ENCODE data around the gene TSPEAR. TPM values are rescaled to one million over a fixed set of nuclear protein-coding genes. Genes with fewer than 3 reads are reported as not detected.
"Not testable (repeated sequence)": the region's sequence is repeated elsewhere in the genome, so short reads cannot be mapped to it uniquely, and the experiment has no call there.

TSPEAR gene
- total RNA-seq, 1 donor, result not detected

GRCh38 chr21:44558695-44559094, 152.7 kb downstream of the TSPEAR start, which contains the start of gene KRTAP10-3:
Gene KRTAP10-3 (minus strand): TSS chr21:44558795. CDS start chr21:44558715, 80 bp downstream.
- Histone ChIP-seq H3K4me3 (ENCODE audit: low read length) (no peak within 1 kb of the TSS), H3K27me3 (ENCODE audit: insufficient read depth, low read length) (no peaks in the 10 kb centered on the region), H3K4me1 (ENCODE audit: insufficient read depth, low read length) (no peaks in the 10 kb centered on the region), H3K9me3 (ENCODE audit: low read depth, low read length) (peaks cover 5% of the 10 kb centered on the region)

GRCh38 chr21:44558329-44558675, 153.1 kb downstream of the TSPEAR start:
- H3K4me1 ChIP-seq (ENCODE audit: insufficient read depth, low read length); H3K27me3 ChIP-seq (ENCODE audit: insufficient read depth, low read length); H3K4me3 ChIP-seq (ENCODE audit: low read length); H3K9me3 ChIP-seq (ENCODE audit: low read depth, low read length): not testable (repeated sequence)

DNA sequence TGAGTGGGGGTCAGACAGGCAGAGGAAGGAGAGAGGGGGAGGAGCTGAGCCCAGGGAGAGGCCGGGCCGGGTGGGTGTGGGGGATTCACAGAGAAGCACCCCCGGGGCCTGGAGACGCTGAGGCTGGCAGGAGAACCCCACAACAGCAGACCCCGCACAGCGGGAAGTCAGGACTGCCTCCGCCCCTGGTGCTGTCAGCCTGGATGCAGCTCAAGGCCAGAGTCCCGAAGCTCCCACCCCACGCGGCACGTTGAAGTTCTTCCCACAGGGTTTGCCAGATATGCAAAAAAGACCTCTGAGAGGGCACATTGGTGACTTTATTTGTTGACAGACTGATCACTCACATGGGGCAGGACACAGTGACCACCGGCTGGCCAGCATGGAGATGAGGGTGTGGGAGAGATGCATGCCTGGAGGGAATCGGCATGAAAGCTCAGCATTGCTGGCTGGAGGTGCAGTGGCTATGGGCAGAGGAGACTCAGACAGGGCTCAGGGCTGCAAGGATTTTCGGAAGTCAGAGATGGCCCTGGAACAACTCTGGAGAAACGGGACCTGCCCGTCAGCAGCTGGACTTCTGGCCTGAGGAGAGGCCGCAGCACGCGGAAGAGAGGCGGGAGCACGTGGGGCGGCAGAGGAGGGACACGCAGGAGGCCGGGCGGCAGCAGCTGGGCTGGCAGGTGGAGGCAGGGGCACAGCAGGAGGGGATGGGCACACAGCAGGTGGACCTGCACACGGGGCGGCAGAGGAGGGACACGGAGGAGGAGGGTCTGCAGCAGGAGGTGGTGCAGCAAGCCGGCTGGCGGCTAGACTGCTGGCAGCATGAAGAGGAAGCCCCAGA, 153.7 kb downstream of the TSPEAR start:
- Histone ChIP-seq H3K4me3 (ENCODE audit: low read length) (no peak overlapping the region), H3K4me1 (ENCODE audit: insufficient read depth, low read length) (no peaks in the 10 kb centered on the region), H3K27me3 (ENCODE audit: insufficient read depth, low read length) (no peaks in the 10 kb centered on the region), H3K9me3 (ENCODE audit: low read depth, low read length) (peaks cover 4% of the 10 kb centered on the region)

DNA sequence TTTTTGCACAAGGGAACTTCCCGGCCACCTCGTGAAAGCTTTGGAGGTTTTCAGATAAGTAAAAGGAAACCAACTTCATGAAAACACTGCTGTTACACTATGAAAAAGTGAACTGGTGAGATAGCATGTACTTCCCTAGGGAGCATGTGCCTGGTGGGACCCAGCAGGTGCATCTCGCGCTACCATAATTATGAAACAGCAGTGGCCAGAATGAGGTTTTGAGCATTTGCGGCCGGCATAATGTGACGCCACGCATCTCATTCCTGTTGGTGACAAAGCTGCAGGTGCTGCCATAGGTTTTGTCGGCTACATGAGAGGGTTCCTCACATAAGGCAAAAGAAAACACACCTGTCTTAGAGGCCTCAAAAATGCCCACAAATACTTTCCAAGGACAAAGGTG, 154.5 kb downstream of the TSPEAR start:
- no peaks in the 10 kb centered on the region for H3K27me3 ChIP-seq (ENCODE audit: insufficient read depth, low read length)
- H3K9me3 ChIP-seq (ENCODE audit: low read depth, low read length), result no peaks in the 10 kb centered on the region
- H3K4me3 ChIP-seq (ENCODE audit: low read length), result no peak overlapping the region
- no peaks in the 10 kb centered on the region for H3K4me1 ChIP-seq (ENCODE audit: insufficient read depth, low read length)

GRCh38 chr21:44555200-44555875, 156.0 kb downstream of the TSPEAR start:
- Histone ChIP-seq H3K4me1 (ENCODE audit: insufficient read depth, low read length) (no peaks in the 10 kb centered on the region), H3K9me3 (ENCODE audit: low read depth, low read length) (no peaks in the 10 kb centered on the region), H3K27me3 (ENCODE audit: insufficient read depth, low read length) (no peaks in the 10 kb centered on the region), H3K4me3 (ENCODE audit: low read length) (no peak overlapping the region)

DNA sequence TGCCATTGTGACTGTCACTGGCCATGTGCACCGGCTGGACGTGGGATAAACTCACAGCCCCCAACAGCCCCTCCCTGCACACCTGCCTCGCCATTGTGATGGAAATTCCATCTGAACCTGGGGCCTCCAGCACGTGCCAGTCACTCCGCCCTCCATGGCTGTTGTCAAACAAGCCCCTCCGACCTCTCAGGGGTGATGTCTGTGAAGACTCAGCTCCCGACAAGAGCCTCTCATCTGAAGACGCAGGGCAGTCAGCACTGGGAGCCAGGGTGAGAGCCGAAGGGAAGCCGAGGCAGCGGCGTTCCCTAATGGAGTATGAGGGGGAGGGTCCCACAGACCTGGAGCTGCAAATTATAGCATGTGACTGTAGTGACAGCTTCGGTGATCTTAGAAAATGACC, 158.7 kb downstream of the TSPEAR start:
- H3K27me3 ChIP-seq (ENCODE audit: insufficient read depth, low read length), result no peaks in the 10 kb centered on the region
- no peaks in the 10 kb centered on the region for H3K9me3 ChIP-seq (ENCODE audit: low read depth, low read length)
- peaks cover 3% of the 10 kb centered on the region for H3K4me1 ChIP-seq (ENCODE audit: insufficient read depth, low read length)
- H3K4me3 ChIP-seq (ENCODE audit: low read length), result no peak overlapping the region

DNA sequence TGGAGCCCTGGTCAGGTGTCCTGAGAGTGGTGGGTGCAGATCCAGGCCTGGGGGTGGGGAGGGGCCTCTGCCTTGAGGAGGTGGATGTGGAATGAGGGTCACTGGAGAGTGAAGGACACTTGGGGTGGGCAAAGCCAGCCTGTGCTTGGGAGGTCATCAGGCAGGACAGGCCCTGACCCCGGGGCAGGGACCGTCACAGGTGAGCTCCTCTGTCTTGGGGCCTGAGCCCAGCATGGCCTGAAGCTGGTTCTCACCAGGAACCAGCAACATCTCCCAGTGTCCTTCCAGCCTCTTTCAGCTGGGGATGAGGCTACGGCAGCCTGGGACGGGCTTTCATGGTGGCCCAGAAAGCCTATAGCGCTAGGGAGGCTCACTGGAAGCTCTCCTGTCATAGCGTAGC, 159.2 kb downstream of the TSPEAR start:
- peaks cover 9% of the 10 kb centered on the region for H3K4me1 ChIP-seq (ENCODE audit: insufficient read depth, low read length)
- H3K4me3 ChIP-seq (ENCODE audit: low read length), result no peak overlapping the region
- peaks cover 2% of the 10 kb centered on the region for H3K27me3 ChIP-seq (ENCODE audit: insufficient read depth, low read length)
- H3K9me3 ChIP-seq (ENCODE audit: low read depth, low read length), result peaks cover 2% of the 10 kb centered on the region

DNA sequence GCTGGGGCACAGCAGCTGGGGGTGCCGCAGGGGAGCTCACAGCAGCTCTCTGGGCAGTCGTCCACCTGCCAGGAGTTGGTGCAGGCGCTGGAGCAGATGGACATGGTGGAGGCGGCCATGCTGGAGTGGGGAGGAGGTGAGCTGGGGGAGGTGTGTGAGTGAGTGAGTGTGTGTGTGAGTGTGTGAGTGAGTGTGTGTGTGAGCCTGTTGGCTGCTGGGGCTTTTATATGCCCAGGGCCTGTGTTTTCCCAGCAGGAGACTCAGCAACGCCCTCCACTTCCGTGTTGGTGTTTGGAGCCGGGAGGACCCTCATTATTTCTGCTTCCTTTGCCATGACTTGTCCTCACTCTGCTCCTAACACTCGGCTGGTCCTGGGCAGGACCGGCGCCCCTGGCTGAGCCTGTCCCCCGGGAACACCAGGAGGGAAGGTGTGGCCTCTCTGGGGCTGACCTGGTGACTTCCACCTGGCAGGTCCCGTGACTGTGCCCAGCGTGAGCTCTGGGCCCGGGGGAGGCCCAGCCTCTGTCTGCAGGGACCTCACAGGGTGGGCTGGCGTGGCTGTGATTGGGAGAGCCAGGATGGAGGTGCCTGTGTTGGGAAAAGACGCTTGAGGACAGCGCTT, 159.9 kb downstream of the TSPEAR start, which contains the start of gene KRTAP10-2:
TSS of gene KRTAP10-2 (minus strand) at position 166 of the 622 bp plus-strand sequence. CDS start at position 119, 47 bp downstream.
- Histone ChIP-seq H3K9me3 (ENCODE audit: low read depth, low read length) (peaks cover 8% of the 10 kb centered on the region), H3K4me3 (ENCODE audit: low read length) (no peak within 1 kb of the TSS), H3K4me1 (ENCODE audit: insufficient read depth, low read length) (peaks cover 9% of the 10 kb centered on the region), H3K27me3 (ENCODE audit: insufficient read depth, low read length) (peaks cover 2% of the 10 kb centered on the region)

GRCh38 chr21:44550807-44551206, 160.6 kb downstream of the TSPEAR start:
- peaks cover 9% of the 10 kb centered on the region for H3K4me1 ChIP-seq (ENCODE audit: insufficient read depth, low read length)
- peaks cover 8% of the 10 kb centered on the region for H3K9me3 ChIP-seq (ENCODE audit: low read depth, low read length)
- H3K4me3 ChIP-seq (ENCODE audit: low read length), result no peak overlapping the region
- H3K27me3 ChIP-seq (ENCODE audit: insufficient read depth, low read length), result peaks cover 2% of the 10 kb centered on the region

- H3K9me3 ChIP-seq (ENCODE audit: low read depth, low read length); H3K4me3 ChIP-seq (ENCODE audit: low read length); H3K27me3 ChIP-seq (ENCODE audit: insufficient read depth, low read length); H3K4me1 ChIP-seq (ENCODE audit: insufficient read depth, low read length): not testable (repeated sequence)
These were observed 161.1 kb downstream of the TSPEAR start for GRCh38 chr21:44550285-44550684.

DNA sequence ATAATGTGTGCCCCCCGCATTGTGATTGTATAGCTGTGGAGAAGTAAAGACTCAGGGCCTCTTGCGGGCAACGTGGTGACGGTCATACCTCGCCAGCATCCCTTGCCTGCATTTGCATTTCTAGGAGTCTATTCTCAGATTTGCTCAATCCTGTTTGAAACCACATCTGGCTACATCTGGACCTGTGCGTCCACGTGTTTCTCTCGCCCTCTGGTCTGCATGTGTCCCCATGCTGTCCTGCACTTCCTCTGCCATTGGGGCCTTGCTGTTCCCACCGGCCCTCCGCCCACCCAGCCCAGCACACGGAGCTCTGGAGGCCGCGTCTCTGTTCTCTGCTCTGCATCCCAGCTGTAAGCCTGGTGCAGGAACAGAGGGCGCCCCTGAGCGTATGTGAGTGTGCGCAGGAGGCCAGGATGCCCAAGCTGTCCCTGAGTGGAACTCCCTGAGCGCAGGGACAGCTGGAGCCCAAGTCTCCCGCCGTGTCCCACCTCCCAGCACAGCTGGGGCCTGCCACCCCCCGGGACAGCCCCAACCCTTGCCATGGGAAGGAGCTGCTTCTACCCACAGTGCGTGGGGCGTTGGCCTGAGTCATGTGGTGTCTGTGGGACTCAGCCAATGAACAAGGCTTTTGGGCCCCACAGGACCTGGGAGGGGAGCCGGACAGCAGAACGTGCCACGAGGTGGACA, 161.7 kb downstream of the TSPEAR start:
- H3K4me3 ChIP-seq (ENCODE audit: low read length), result no peak overlapping the region
- peaks cover 2% of the 10 kb centered on the region for H3K27me3 ChIP-seq (ENCODE audit: insufficient read depth, low read length)
- H3K4me1 ChIP-seq (ENCODE audit: insufficient read depth, low read length), result peaks cover 9% of the 10 kb centered on the region
- H3K9me3 ChIP-seq (ENCODE audit: low read depth, low read length), result peaks cover 8% of the 10 kb centered on the region

- Histone ChIP-seq H3K4me1 (ENCODE audit: insufficient read depth, low read length) (peaks cover 9% of the 10 kb centered on the region), H3K9me3 (ENCODE audit: low read depth, low read length) (peaks cover 8% of the 10 kb centered on the region), H3K4me3 (ENCODE audit: low read length) (no peak overlapping the region), H3K27me3 (ENCODE audit: insufficient read depth, low read length) (peaks cover 2% of the 10 kb centered on the region)
These were observed 162.4 kb downstream of the TSPEAR start for GRCh38 chr21:44548922-44549321.

DNA sequence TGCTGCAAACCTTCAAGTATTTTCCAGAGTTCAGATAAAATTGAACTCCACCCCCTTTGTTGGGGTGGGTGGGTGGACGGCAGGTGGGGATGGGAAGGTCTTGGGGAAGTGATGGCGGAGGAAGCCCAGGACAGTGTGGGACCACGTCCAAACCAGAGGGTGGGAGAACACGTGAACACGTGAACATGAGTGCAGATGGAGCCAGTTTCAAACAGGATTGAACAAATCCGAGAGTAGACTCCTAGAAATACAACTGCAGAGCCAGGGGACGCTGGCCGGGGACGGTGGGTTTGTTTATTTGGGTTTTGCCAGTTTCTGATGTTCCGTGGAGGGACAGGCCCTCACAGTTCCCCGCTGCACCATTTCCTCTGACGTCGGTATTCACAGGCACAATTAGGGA, 163.0 kb downstream of the TSPEAR start:
- Histone ChIP-seq H3K4me1 (ENCODE audit: insufficient read depth, low read length) (peaks cover 9% of the 10 kb centered on the region), H3K4me3 (ENCODE audit: low read length) (no peak overlapping the region), H3K27me3 (ENCODE audit: insufficient read depth, low read length) (peaks cover 2% of the 10 kb centered on the region), H3K9me3 (ENCODE audit: low read depth, low read length) (peaks cover 13% of the 10 kb centered on the region)

DNA sequence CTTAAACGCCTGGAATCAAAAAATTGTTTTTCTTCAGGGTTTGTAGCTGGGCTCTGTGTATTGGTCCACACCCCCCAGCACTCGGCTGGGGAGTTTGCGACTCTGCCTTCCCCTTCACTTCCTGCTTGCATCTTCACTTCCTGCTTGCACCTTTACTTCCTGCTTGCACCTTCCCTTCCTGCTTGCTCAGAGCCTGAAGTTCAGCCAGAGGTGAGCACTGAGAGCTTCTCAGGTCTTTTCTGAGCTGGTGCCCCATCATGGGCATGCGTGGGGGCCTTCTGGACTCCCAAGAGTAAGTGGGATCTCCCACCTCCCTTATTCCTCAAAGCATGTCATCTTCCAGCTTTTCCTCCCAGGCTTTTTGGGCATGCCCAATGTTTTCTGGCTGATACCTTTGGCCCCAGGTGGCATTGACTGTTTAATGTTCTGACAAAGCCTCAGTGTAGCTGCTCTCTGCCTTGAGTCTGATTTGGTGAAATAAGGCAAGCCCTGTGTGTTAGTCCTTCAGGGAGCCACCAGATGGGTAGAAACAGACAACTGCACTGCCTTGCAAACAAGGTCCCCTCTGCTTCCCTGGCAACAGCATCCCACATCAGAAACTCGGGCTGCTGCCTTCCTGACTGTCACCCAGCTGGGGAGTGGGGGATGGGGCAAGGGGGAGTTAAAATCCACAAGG, 163.6 kb downstream of the TSPEAR start:
- Histone ChIP-seq H3K9me3 (ENCODE audit: low read depth, low read length) (peaks cover 19% of the 10 kb centered on the region), H3K27me3 (ENCODE audit: insufficient read depth, low read length) (peaks cover 2% of the 10 kb centered on the region), H3K4me3 (ENCODE audit: low read length) (no peak overlapping the region)

More for the DNA sequence above, 163.6 kb downstream of the TSPEAR start:
- H3K4me1 ChIP-seq (ENCODE audit: insufficient read depth, low read length), result peaks cover 9% of the 10 kb centered on the region
